HG03342 (cell line): ENCODE data around the gene PAAF1.

ENCODE experiments used
- ATAC-seq: cut with Tn5 transposase; IDR thresholded peaks from one replicate; pipeline ENCODE4 v1.9.1; 2021; ENCODE audit warnings: mild to moderate bottlenecking, moderate library complexity; ENCODE audit not compliant: unreplicated experiment

PAAF1 gene

GRCh38 chr11:73944085-73944484, 67.3 kb downstream of the PAAF1 start:
- no peak for ATAC-seq

- ATAC-seq, result no peak
Observed at GRCh38 chr11:73944901-73945300, 68.1 kb downstream of the PAAF1 start.

- no peak for ATAC-seq
Observed at GRCh38 chr11:73945396-73945795, 68.6 kb downstream of the PAAF1 start.

- no peak for ATAC-seq
Observed at GRCh38 chr11:73946798-73947458, 70.1 kb downstream of the PAAF1 start.

GRCh38 chr11:73949246-73949645, 72.4 kb downstream of the PAAF1 start:
- no peak for ATAC-seq

GRCh38 chr11:73949912-73950311, 73.1 kb downstream of the PAAF1 start:
- no peak for ATAC-seq

- ATAC-seq, result peak; percentile 90
Observed at GRCh38 chr11:73950869-73951710, 74.3 kb downstream of the PAAF1 start, which contains the start of gene DNAJB13. TSS of gene DNAJB13 (plus strand) at chr11:73951026. CDS start at chr11:73951070, 44 bp downstream.

- ATAC-seq, result no peak
Observed at GRCh38 chr11:73951797-73952196, 75.0 kb downstream of the PAAF1 start.

- no peak for ATAC-seq
Observed at GRCh38 chr11:73956876-73957653, 80.3 kb downstream of the PAAF1 start.

GRCh38 chr11:73957654-73958361, 81.0 kb downstream of the PAAF1 start:
- ATAC-seq, result no peak

GRCh38 chr11:73958521-73959141, 81.8 kb downstream of the PAAF1 start:
- ATAC-seq, result no peak

- ATAC-seq, result no peak
Observed at GRCh38 chr11:73961321-73961720, 84.5 kb downstream of the PAAF1 start.

GRCh38 chr11:73962101-73962705, 85.4 kb downstream of the PAAF1 start:
- no peak for ATAC-seq

- ATAC-seq, result no peak
Observed at GRCh38 chr11:73963861-73964260, 87.1 kb downstream of the PAAF1 start.

GRCh38 chr11:73965076-73965763, 88.4 kb downstream of the PAAF1 start:
- ATAC-seq, result no peak

GRCh38 chr11:73965764-73966121, 88.9 kb downstream of the PAAF1 start:
- no peak for ATAC-seq

GRCh38 chr11:73968356-73968966, 91.7 kb downstream of the PAAF1 start:
- no peak for ATAC-seq

- ATAC-seq, result no peak
Observed at GRCh38 chr11:73969091-73969490, 92.3 kb downstream of the PAAF1 start.
